Loucy (cell line): ENCODE measurements around the gene TPST2.

ENCODE experiments used
- H2AFZ ChIP-seq: fragments of 200-600 bp; sonication (generic); 2 replicates; pipeline ENCODE4 v1.6.0; 2016; ENCODE audit warnings: antibody characterized with exemption, mild to moderate bottlenecking, low read length, moderate library complexity
- H3F3A ChIP-seq: fragments of 200-600 bp; 2 replicates; pipeline ENCODE4 v1.6.0; 2016; ENCODE audit warnings: antibody characterized with exemption, low read depth, mild to moderate bottlenecking
- H3K27me3 ChIP-seq: fragments of 200-600 bp; sonication (generic); 2 replicates; pipeline ENCODE4 v1.6.1; 2014; ENCODE audit warnings: low read length, mild to moderate bottlenecking; ENCODE audit not compliant: insufficient read depth, poor library complexity, severe bottlenecking
- H3K36me3 ChIP-seq: fragments of 200-600 bp; sonication (generic); 2 replicates; pipeline ENCODE4 v1.6.1; 2016; ENCODE audit warnings: low read length; ENCODE audit not compliant: insufficient read depth
- H3K4me1 ChIP-seq: fragments of 200-600 bp; sonication (generic); 2 replicates; pipeline ENCODE4 v1.5.1; 2014; ENCODE audit warnings: low read length, mild to moderate bottlenecking; ENCODE audit not compliant: insufficient read depth, poor library complexity, severe bottlenecking
- H3K4me2 ChIP-seq: fragments of 200-600 bp; sonication (generic); 2 replicates; pipeline ENCODE4 v1.6.0; 2014; ENCODE audit warnings: antibody characterized with exemption, low read length, low read depth, mild to moderate bottlenecking; ENCODE audit not compliant: poor library complexity, severe bottlenecking
- H3K4me3 ChIP-seq: fragments of 200-600 bp; sonication (generic); 2 replicates; pipeline ENCODE4 v1.5.1; 2014; ENCODE audit warnings: low read length, mild to moderate bottlenecking, mixed read lengths; ENCODE audit not compliant: poor library complexity, severe bottlenecking
- H3K79me2 ChIP-seq: fragments of 200-600 bp; sonication (generic); 2 replicates; pipeline ENCODE4 v1.6.1; 2014; ENCODE audit warnings: low read length; ENCODE audit not compliant: insufficient read depth
- H3K9ac ChIP-seq: fragments of 200-600 bp; sonication (generic); 2 replicates; pipeline ENCODE4 v1.6.0; 2014; ENCODE audit warnings: mild to moderate bottlenecking, low read depth, low read length, moderate library complexity; ENCODE audit not compliant: poor library complexity, severe bottlenecking
- H3K9me2 ChIP-seq: fragments of 200-600 bp; sonication (generic); replicated peaks from 2 replicates; pipeline ENCODE4 v1.6.1; 2016; ENCODE audit warnings: low read depth, low read length, mixed read lengths
- H3K9me3 ChIP-seq: fragments of 200-600 bp; sonication (generic); 2 replicates; pipeline ENCODE4 v1.6.1; 2014; ENCODE audit warnings: mild to moderate bottlenecking, antibody characterized with exemption, low read length, low read depth; ENCODE audit not compliant: insufficient read depth
- H4K20me1 ChIP-seq: fragments of 200-600 bp; sonication (generic); 2 replicates; pipeline ENCODE4 v1.6.0; 2014; ENCODE audit warnings: antibody characterized with exemption, low read length, mild to moderate bottlenecking; ENCODE audit not compliant: insufficient read depth, poor library complexity, severe bottlenecking
- EZH2phosphoT487 ChIP-seq: fragments of 200-600 bp; IDR thresholded peaks from 2 replicates; pipeline ENCODE4 v1.6.1; 2018; ENCODE audit warnings: antibody characterized with exemption, mild to moderate bottlenecking, moderate library complexity, borderline replicate concordance
- TF ChIP-seq, protein P1 (sequence below): fragments of 200-600 bp; sonication (generic); conservative IDR thresholded peaks from 2 replicates; pipeline ENCODE4 v1.5.1; 2014; ENCODE audit warnings: mild to moderate bottlenecking, antibody characterized with exemption, low read length

Gene TPST2

DNA sequence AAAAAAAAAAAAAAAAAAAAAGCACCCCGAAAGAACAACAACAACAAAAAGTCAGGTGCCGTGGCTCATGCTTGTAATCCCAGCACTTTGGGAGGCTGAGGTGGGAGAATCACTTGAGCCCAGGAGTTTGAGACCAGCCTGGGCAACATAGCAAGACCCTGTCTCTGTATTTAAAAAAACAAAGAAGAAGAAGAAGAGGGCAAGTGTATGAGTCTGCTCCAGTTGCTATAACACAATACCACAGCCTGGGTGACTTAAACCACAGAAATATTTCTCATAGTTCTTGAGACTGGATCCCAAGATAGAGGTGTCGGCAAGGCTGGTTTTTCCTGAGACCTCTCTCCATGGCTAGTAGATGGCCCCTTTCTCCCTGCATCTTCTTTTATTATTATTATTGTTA is 44.3 kb upstream of the TPST2 start:
- no peak overlapping the region for H3K9ac ChIP-seq
- peaks cover 14% of the 10 kb centered on the region for H3K4me1 ChIP-seq
- TF ChIP-seq, protein P1, sequence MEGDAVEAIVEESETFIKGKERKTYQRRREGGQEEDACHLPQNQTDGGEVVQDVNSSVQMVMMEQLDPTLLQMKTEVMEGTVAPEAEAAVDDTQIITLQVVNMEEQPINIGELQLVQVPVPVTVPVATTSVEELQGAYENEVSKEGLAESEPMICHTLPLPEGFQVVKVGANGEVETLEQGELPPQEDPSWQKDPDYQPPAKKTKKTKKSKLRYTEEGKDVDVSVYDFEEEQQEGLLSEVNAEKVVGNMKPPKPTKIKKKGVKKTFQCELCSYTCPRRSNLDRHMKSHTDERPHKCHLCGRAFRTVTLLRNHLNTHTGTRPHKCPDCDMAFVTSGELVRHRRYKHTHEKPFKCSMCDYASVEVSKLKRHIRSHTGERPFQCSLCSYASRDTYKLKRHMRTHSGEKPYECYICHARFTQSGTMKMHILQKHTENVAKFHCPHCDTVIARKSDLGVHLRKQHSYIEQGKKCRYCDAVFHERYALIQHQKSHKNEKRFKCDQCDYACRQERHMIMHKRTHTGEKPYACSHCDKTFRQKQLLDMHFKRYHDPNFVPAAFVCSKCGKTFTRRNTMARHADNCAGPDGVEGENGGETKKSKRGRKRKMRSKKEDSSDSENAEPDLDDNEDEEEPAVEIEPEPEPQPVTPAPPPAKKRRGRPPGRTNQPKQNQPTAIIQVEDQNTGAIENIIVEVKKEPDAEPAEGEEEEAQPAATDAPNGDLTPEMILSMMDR, result no peak
- no peak for TF ChIP-seq EZH2phosphoT487
- H3K36me3 ChIP-seq, result no peaks in the 10 kb centered on the region
- H2AFZ ChIP-seq, result no peak overlapping the region
- H3K27me3 ChIP-seq, result no peaks in the 10 kb centered on the region
- H3K9me2 ChIP-seq, result no peaks in the 10 kb centered on the region
- no peak overlapping the region for H3K4me2 ChIP-seq
- no peaks in the 10 kb centered on the region for H3F3A ChIP-seq
- no peaks in the 10 kb centered on the region for H3K9me3 ChIP-seq
- H3K4me3 ChIP-seq, result no peak overlapping the region
- no peaks in the 10 kb centered on the region for H3K79me2 ChIP-seq
- no peaks in the 10 kb centered on the region for H4K20me1 ChIP-seq

DNA sequence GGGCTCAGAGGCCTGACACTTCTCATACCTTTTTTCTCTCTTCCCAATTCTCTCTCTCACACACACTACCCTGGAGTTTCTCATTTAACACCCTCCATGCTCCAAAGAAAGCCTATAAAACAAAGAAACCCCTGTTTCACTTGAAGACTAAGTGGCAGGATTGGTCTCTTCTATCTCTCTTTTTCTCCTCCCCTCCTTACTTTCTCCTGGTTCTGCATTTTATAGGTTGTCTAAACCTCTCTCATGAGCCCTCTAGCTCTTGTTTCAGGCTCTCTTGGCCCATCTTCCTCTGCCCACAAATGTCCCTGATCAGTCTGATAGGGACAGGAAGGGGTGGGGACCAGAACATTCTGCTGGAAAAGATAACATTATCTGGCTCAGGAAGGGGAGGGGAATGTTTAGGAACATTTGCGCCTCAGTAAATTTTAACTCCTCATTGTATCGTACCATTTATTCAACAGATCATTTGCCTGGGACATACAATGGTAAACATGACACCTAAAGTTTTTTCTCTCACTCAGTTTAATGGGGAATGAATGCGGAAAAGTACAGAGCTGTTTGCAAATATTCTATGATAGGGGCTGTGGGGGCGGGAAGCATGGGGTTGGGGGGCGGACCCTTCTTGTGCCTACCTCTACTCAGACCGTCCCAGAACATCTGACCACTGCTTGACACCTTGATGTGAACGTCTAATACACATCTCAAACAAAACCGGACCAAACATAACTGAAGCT is 42.7 kb upstream of the TPST2 start:
- Histone ChIP-seq H3K36me3 (no peaks in the 10 kb centered on the region), H3K9me2 (no peaks in the 10 kb centered on the region), H3K27me3 (no peaks in the 10 kb centered on the region), H3K9me3 (no peaks in the 10 kb centered on the region), H3K4me2 (peak overlapping the region; percentile 48), H3K79me2 (no peaks in the 10 kb centered on the region), H3F3A (no peaks in the 10 kb centered on the region), H2AFZ (peak overlapping the region; percentile 72), H3K9ac (peak overlapping the region; percentile 11), H3K4me3 (peak overlapping the region; percentile 19), H3K4me1 (peaks cover 19% of the 10 kb centered on the region), H4K20me1 (no peaks in the 10 kb centered on the region)
- TF ChIP-seq, protein P1, result no peak
- no peak for TF ChIP-seq EZH2phosphoT487

DNA sequence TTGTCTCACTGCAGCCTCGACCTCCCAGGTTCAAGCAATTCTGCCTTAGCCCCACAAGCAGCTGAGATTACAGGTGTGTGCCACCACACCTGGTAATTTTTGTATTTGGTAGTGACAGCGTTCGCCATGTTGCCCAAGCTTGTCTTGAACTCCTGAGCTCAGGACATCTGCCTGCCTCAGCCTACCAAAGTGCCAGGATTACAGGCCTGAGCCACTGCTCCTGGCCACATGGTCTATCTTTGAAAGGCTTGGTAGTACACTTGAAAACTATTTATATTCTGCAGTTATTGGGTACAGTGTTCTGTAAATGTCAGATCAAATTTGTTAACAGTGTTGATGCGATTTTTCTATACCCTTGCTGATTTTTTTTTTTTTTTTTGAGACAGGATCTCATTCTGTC is 41.4 kb upstream of the TPST2 start:
- Histone ChIP-seq H3K36me3 (no peaks in the 10 kb centered on the region), H3K9me3 (no peaks in the 10 kb centered on the region), H3K4me2 (no peak overlapping the region), H3K9ac (no peak overlapping the region), H4K20me1 (no peaks in the 10 kb centered on the region), H3F3A (0 out of 2 replicates have a peak, but pooled peaks cover 3% of the 10 kb centered on the region), H3K27me3 (no peaks in the 10 kb centered on the region), H3K4me3 (no peak overlapping the region), H2AFZ (no peak overlapping the region), H3K4me1 (peaks cover 27% of the 10 kb centered on the region), H3K79me2 (no peaks in the 10 kb centered on the region), H3K9me2 (no peaks in the 10 kb centered on the region)
- TF ChIP-seq, protein P1, result no peak
- TF ChIP-seq EZH2phosphoT487, result no peak
